Endothelial cell of umbilical vein (primary cell): ENCODE results near the gene APOO. TPM values are rescaled to one million over a fixed set of nuclear protein-coding genes. Genes with fewer than 3 reads are reported as not detected.

Experiments used
- BruUV-seq: library from RNA; stranded (reverse); fragments of 400-500 nt; replicated peaks from 2 replicates; lab custom pipeline; 2021; lab: Mats Ljungman, UMichigan
- CTCF ChIA-PET: fragments of 300-600, 350-600 bp; sonication (Branson Sonifier 250); formaldehyde crosslinking; loops from one replicate; lab custom pipeline; 2021; ENCODE audit warnings: antibody characterized with exemption, inconsistent platforms; lab: Charles Lee
- POLR2A ChIA-PET: fragments of 300-600, 350-600 bp; sonication (Branson Sonifier 250); formaldehyde crosslinking; loops from one replicate; lab custom pipeline; 2021; ENCODE audit warnings: antibody characterized with exemption, inconsistent platforms; lab: Charles Lee
- DNase-seq: peaks from one replicate; pipeline ENCODE4 v3.0.0-alpha.2; 2011; ENCODE audit warnings: low read depth, low spot score
- FAIRE-seq: peaks from 2 replicates; lab custom pipeline; 2011; peaks lifted over from hg19 to GRCh38; lab: Jason Lieb, UNC
- H2AFZ ChIP-seq: 2 replicates; pipeline ENCODE4 v1.6.0; 2012; ENCODE audit warnings: low read depth, low read length, control low read depth, inconsistent platforms
- H3K27ac ChIP-seq: 2 replicates; pipeline ENCODE4 v1.5.1; 2011; ENCODE audit warnings: low read depth, mild to moderate bottlenecking, control low read depth, low read length, moderate library complexity; ENCODE audit not compliant: insufficient read depth
- H3K27me3 ChIP-seq, 2 experiments: 2 replicates each; pipeline versions ENCODE4 v1.6.0 to v1.6.1; 2011; ENCODE audit warnings: low read length in 2 of 2, mixed read lengths in 1 of 2; ENCODE audit not compliant: control insufficient read depth in 2 of 2, insufficient read depth in 2 of 2
- H3K36me3 ChIP-seq, 2 experiments: 2 replicates in 1 of 2; 3 replicates in 1 of 2; pipeline ENCODE4 v1.5.1; 2011; ENCODE audit warnings: low read length in 2 of 2, mild to moderate bottlenecking in 1 of 2, moderate library complexity in 1 of 2; ENCODE audit not compliant: control insufficient read depth in 2 of 2, insufficient read depth in 2 of 2; ENCODE audit errors: extremely low read depth in 1 of 2
- H3K4me1 ChIP-seq: 3 replicates; pipeline ENCODE4 v1.5.1; 2011; ENCODE audit warnings: mild to moderate bottlenecking, low read length; ENCODE audit not compliant: control insufficient read depth, insufficient read depth; ENCODE audit errors: extremely low read depth
- H3K4me2 ChIP-seq: 2 replicates; pipeline ENCODE4 v1.6.1; 2011; ENCODE audit warnings: low read length, control low read depth, mixed read lengths; ENCODE audit not compliant: insufficient read depth
- H3K4me3 ChIP-seq, 3 experiments: fragments of 200-600 bp in 1 of 3; sonication (generic), shearing (Covaris generic) in 1 of 3; replicated peaks in 1 of 3; 2 replicates each; pipeline ENCODE4 v1.5.1; 2011 to 2016; ENCODE audit warnings: control low read depth in 3 of 3, low read length in 3 of 3, mild to moderate bottlenecking in 2 of 3, inconsistent platforms in 1 of 3, low read depth in 1 of 3, moderate library complexity in 1 of 3; ENCODE audit not compliant: insufficient read depth in 1 of 3
- H3K79me2 ChIP-seq: 2 replicates; pipeline ENCODE4 v1.6.0; 2012; ENCODE audit warnings: low read length, inconsistent platforms; ENCODE audit not compliant: control insufficient read depth, insufficient read depth
- H3K9ac ChIP-seq: replicated peaks from 2 replicates; pipeline ENCODE3; 2011; ENCODE audit warnings: low read length, control low read depth; ENCODE audit not compliant: insufficient read depth; ENCODE audit errors: extremely low read depth
- H3K9me1 ChIP-seq: replicated peaks from 3 replicates; pipeline ENCODE4 v1.6.0; 2011; ENCODE audit warnings: mild to moderate bottlenecking, low read length; ENCODE audit not compliant: control insufficient read depth, insufficient read depth; ENCODE audit errors: extremely low read depth
- H3K9me3 ChIP-seq: replicated peaks from 2 replicates; pipeline ENCODE4 v1.5.1; 2012; ENCODE audit warnings: low read length, inconsistent platforms; ENCODE audit not compliant: control insufficient read depth, insufficient read depth
- H4K20me1 ChIP-seq: replicated peaks from 2 replicates; pipeline ENCODE3; 2011; ENCODE audit warnings: mild to moderate bottlenecking, low read length; ENCODE audit not compliant: control insufficient read depth, insufficient read depth; ENCODE audit errors: extremely low read depth
- CTCF ChIP-seq, 2 donors: IDR thresholded peaks; 1 replicate in 1 of 2; 2 replicates in 1 of 2; pipeline ENCODE4 v1.5.1; 2011; ENCODE audit warnings: low read length in 2 of 2, mild to moderate bottlenecking in 2 of 2, moderate library complexity in 2 of 2, control low read depth in 1 of 2, inconsistent platforms in 1 of 2, low read depth in 1 of 2; ENCODE audit not compliant: insufficient read depth in 1 of 2; ENCODE audit errors: extremely low read depth in 1 of 2
- FOS ChIP-seq: IDR thresholded peaks from 2 replicates; pipeline ENCODE4 v1.6.1; 2011; ENCODE audit warnings: mild to moderate bottlenecking, low read length, moderate library complexity, borderline replicate concordance; ENCODE audit not compliant: insufficient read depth
- GATA2 ChIP-seq: IDR thresholded peaks from 2 replicates; pipeline ENCODE4 v1.7.0; 2011; ENCODE audit warnings: low read depth, mild to moderate bottlenecking, moderate library complexity, mixed read lengths, low read length; ENCODE audit not compliant: insufficient read length, insufficient read depth
- JUN ChIP-seq: IDR thresholded peaks from 2 replicates; pipeline ENCODE4 v1.6.1; 2011; ENCODE audit warnings: borderline replicate concordance, low read depth; ENCODE audit not compliant: insufficient read length, insufficient read depth
- POLR2A ChIP-seq: IDR thresholded peaks from 2 replicates; pipeline ENCODE4 v1.6.1; 2012; ENCODE audit warnings: low read depth, mild to moderate bottlenecking, control low read depth, low read length
- dilution Hi-C: fragments of 300-500 bp; cut with MboI; formaldehyde crosslinking; loops from one replicate; pipeline ENCODE4 v1.15.0; 2019; ENCODE audit warnings: low sequenced_read_pairs; ENCODE audit not compliant: extremely low pct_ligation_motif_present
- intact Hi-C: fragments of 100-400 bp; cut with micrococcal nuclease; formaldehyde crosslinking; loops from one replicate; pipeline ENCODE4 v1.10.0; 2022
- polyA plus RNA-seq, 4 experiments: library from polyadenylated mRNA; depleted of rRNA in 3 of 4; stranded (reverse) in 3 of 4; unstranded in 1 of 4; fragments of >200 nt; gene quantifications; 2 replicates each; pipeline versions ENCODE4 v1.2.1 to v1.2.3, GENCODE V29; 2011 to 2012; ENCODE audit warnings: missing spikeins in 1 of 4
- total RNA-seq: library from RNA; stranded (reverse); gene quantifications from 2 replicates; pipeline ENCODE4 v1.2.3, GENCODE V29; 2021

Gene APOO
- total and polyA plus RNA-seq, 2 donors (not counting 3 experiments of a cell fraction or from before 2014, with no cell fraction given), result 9.8 to 24.3 TPM

- FAIRE-seq, result no peak
- dilution Hi-C loops, result no loop called here
- CTCF ChIA-PET, result no interaction called here
Measured at GRCh38 chrX:23816179-23816578, 91.6 kb downstream of the APOO start.

More at GRCh38 chrX:23816179-23816578, 91.6 kb downstream of the APOO start:
- no peaks in the 10 kb centered on the region for H4K20me1 ChIP-seq
- POLR2A ChIA-PET, result interaction anchor here (0.7 kb wide), 2 partner anchors 10 to 1765 kb away, joined by 4 to 5 read pairs; no protein-coding TSS in a partner anchor
- no peak overlapping the region for H3K4me2 ChIP-seq
- no peaks in the 10 kb centered on the region for H3K9me3 ChIP-seq
- H3K4me1 ChIP-seq, result peaks cover 6% of the 10 kb centered on the region
- H3K36me3 ChIP-seq, result no peaks in the 10 kb centered on the region
- no peaks in the 10 kb centered on the region for H3K9me1 ChIP-seq
- H3K27ac ChIP-seq, result no peak overlapping the region
- no TSS peak for BruUV-seq
- H3K9ac ChIP-seq, result no peak overlapping the region
- H3K4me3 ChIP-seq, result no peak overlapping the region
- H2AFZ ChIP-seq, result no peak overlapping the region
- no peak for TF ChIP-seq FOS
- no peak for TF ChIP-seq GATA2
- TF ChIP-seq POLR2A, result no peak
- TF ChIP-seq CTCF (IDR thresholded peaks at IDR 0.05; ENCODE audit: extremely low read depth in 1 of 2, insufficient read depth in 1 of 2, low read depth in 1 of 2, low read length in 2 of 2), result no peak
- TF ChIP-seq JUN, result no peak
- intact Hi-C loops, result no loop called here
- no peaks in the 10 kb centered on the region for H3K79me2 ChIP-seq
- no peaks in the 10 kb centered on the region for H3K27me3 ChIP-seq
- DNase-seq, result no peak
